Glomerular endothelial cell (primary cell): ENCODE results near the gene THEM5. TPM values are rescaled to one million over a fixed set of nuclear protein-coding genes. Genes with fewer than 3 reads are reported as not detected.

ENCODE experiments used
- DNase-seq: peaks from one replicate; pipeline ENCODE4 v3.0.0-alpha.2; 2011; ENCODE audit warnings: low read depth, low spot score; ENCODE audit errors: extremely low read depth
- total RNA-seq: library from RNA; depleted of rRNA; stranded (reverse); fragments of >200 nt; gene quantifications from 2 replicates; pipeline ENCODE4 v1.2.3, GENCODE V29; 2015

The THEM5 gene
- total RNA-seq, 1 donor from 2014 or later: not detected

DNA sequence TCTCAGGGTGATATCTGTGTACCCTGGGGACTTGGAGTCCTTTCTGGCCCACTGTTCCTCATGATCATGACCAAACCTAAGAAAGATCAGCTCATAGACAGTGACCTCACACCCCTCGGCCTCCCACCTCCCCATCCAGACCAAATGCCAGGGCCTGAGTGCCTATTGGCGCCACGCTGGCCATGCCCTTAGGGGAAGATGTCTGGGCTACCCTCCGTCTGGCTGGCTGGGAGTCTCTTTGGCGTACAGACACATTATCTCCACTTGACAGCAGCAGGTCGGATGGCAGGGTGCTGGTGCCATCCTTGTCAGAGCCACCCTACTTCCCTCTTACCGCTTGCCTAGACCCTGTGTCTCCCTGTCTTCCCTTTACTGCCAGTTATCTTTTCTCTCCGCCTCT lies 30.3 kb downstream of the THEM5 start:
- DNase-seq: no peak

GRCh38 chr1:151822404-151822803 lies 31.1 kb downstream of the THEM5 start:
- no peak for DNase-seq

DNA sequence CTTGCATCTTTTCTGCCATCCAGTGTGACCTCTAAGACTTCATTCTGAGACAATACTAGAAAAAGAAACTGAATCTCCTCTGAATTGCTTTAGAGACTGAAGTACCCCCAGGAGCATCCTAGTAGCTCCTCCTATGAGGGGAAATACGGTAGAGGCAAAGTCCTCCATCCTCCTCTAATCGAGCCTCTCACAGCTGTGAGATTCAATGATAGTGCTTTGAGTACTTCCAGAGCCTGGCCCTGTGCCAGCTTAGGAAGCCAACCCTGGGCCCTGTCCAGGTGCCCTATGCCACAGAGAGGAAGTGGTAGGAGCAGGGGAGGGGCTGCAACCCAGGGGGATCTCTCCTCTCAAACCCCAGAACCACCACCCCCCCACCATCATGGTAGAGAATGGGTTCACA lies 32.6 kb downstream of the THEM5 start:
- DNase-seq: no peak

GRCh38 chr1:151819976-151820623 lies 33.4 kb downstream of the THEM5 start:
- DNase-seq: no peak

GRCh38 chr1:151819227-151819835 lies 34.2 kb downstream of the THEM5 start:
- DNase-seq: no peak

- no peak for DNase-seq
Measured at GRCh38 chr1:151817353-151817730, 36.2 kb downstream of the THEM5 start.

- DNase-seq: no peak
Measured at GRCh38 chr1:151816548-151817352, 36.8 kb downstream of the THEM5 start.

DNA sequence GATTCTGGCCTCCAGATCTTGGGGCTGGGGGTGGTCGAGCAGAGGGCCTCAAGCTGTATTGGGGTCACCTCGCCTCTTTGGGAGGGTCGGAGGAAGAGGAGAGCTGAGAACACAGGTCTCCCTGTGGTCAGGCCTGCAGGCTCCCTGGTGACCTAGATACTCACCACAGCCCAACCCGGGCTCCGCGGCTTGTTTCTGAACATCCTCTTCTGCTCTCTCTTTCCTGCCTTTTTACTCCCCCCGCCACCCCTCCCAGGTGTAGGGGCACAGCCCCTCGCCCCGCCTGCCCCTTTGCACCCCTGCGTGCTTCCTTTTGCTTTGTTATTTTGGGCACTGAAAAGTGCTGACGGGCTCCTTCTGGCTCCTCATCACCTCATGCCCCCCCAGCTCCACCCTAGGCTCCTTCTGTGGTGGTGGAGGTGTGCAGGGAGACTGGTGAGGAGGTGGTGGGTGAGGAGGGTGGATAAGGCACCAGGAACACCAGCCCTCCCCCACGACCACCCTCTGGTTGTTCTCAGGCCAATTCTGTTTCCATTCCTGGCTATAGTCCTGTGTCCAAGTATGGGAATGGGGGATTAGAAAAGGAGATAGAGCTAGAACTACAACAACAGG lies 37.7 kb downstream of the THEM5 start:
- no peak for DNase-seq

GRCh38 chr1:151814971-151815545 lies 38.5 kb downstream of the THEM5 start:
- DNase-seq: no peak

DNA sequence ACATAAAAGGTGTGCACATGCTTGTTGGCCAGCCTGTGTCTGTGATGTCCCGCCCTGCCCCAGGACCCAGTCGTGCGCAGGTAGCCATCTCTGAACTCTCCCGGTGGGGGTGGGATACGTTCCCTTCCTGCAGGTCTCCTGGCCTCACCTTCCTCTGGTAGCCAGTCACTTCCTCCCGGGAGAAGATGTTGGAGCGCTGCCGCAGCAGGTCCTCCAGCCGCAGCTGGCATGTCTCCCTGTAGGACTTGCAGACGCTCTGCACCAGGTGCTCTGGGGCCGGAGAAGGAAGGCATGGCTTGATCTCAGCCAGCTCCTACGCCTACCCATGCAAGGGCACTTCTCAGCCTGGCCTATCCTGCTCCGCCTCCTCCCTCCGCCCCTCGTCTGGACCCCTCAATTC lies 39.1 kb downstream of the THEM5 start:
- no peak for DNase-seq

DNA sequence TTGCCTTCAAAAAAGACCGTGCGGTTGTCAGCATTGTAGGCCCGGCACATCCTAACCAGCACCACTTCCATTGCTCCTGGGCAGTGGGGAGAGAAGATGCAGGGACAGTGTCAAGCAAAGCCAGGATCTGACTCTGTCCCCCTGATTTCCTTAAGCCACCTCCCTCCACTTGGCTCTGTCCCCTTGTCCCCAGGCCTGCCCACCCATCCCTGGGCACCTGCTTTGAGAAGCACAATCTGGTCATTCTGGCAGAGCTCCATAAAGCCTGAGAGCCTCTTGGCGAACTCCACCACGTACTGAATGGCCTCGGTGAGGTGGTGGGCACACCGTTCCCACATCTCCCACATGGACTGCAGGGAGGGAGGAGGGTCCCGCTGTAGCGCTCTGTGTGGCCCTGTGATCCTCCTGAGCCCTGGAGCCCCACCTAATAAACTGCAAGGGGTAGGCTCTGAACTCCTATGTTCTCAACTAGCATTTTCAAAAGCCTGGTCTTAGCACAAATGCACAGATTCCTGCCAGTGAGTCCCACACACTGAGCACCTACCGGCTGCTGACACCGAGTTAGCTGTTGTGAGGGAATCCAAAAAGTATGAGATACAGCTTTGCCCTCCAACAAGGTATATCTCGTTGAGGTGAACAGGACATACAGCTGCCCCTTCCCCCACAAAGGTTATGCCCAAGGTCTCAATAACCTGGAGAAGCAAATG lies 40.1 kb downstream of the THEM5 start:
- no peak for DNase-seq

GRCh38 chr1:151811181-151811580 lies 42.3 kb downstream of the THEM5 start:
- no peak for DNase-seq

DNA sequence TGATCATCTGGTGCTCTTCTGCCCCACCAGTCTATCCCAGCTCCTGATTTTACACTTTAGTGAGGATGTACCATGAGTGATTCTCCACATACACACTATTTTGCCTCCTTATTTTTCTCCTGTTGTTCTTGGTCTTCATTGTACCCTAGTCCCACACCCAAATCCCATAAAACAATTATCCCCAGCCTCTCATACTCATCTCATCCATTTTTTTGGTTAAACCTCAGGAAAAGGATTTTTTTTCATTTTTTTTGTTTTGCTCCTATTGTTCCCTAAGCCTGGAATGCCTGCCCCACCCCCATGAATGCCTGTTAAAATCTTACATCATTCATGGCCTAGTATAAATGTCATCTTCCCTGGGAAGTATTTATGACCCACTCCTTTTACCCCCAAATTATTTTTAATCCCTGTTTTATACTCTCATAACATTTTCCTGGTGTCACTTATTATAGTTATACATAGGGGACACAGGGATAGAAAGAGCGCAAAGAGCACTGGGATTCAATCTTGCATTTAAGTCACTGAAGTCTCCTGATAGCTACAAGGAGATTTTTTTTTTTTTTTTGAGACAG lies 43.4 kb downstream of the THEM5 start:
- no peak for DNase-seq

GRCh38 chr1:151809290-151809984 lies 44.1 kb downstream of the THEM5 start:
- DNase-seq: no peak

DNA sequence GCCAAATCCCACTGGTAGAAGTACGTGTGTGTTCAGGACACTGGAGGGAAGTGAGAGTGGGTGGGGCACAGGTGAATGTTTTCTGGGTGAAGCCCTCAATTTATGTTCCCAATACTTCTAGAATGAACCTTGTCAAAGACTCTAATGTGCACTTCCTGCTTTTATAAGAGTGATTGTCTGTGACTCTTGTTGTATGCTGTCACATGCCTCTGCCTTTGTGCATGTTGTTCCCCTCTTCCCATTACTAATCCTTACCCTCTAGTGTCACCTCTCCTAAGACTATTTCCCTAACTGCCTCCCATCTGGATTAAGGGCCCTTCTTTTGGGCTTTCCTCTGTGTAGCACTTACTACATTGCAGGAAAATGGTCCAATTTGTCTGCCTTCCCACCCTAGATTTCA lies 45.7 kb downstream of the THEM5 start:
- DNase-seq: no peak

GRCh38 chr1:151807131-151807530 lies 46.4 kb downstream of the THEM5 start:
- no peak for DNase-seq

DNA sequence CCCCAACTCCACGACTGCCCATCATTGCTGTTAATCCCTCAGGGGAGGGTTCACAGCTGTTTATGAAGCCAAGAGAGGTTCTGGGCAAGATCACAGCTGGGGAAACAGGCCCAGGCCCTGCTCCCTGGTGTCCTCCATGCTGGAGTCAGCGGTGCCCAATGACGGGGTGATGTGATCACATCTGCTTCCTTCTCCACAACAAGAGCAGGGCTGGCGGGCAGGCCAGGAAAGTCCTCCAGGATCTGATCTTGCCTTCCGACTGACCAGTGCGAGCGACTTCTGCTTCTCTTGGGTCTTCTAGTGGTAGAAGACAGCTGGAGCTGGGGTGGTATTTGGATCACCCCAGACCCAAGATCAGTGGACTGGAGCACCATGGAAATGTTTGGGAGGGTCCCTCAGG lies 47.3 kb downstream of the THEM5 start:
- DNase-seq: no peak

- DNase-seq: no peak
Measured at GRCh38 chr1:151805066-151805820, 48.3 kb downstream of the THEM5 start, which contains the start of gene LINGO4. TSS of gene LINGO4 (minus strand) at chr1:151805419. CDS start at chr1:151802704, 2,715 bp downstream.

DNA sequence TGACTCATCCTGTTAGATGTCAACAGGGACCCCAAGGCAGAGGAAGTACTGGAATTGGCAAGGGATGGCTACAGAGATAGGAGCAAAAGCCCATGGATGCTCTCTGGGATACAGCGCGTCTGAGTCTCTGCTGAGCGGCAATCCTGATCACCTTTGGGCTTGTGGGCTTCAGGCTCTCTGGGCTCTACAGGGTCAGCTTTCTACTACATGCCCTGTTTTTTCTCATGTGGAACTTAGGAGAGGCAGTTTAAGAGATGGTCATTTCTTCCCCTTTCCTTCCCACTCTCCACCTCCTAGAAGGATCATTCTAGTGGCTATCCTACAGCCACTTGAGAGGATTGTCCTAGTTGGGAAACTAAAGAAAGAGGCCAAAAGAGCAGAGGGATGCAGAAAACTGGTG lies 49.6 kb downstream of the THEM5 start:
- no peak for DNase-seq
